Epithelial cell of esophagus (primary cell): ENCODE data around the gene IL36B.

Experiments used
- DNase-seq: peaks from one replicate; pipeline ENCODE4 v3.0.0; 2010; ENCODE audit warnings: low read depth
- H3K4me3 ChIP-seq: 2 replicates; pipeline ENCODE4 v1.5.1; 2011; ENCODE audit warnings: mild to moderate bottlenecking, low read length, control low read depth
- TF ChIP-seq, protein P1 (sequence below): IDR thresholded peaks from 2 replicates; pipeline ENCODE4 v1.5.1; 2011; ENCODE audit warnings: low read depth, mild to moderate bottlenecking, low read length, control low read depth, inconsistent platforms; ENCODE audit not compliant: insufficient read depth; ENCODE audit errors: missing control alignments

The IL36B gene

GRCh38 chr2:113075030-113075429 lies 22.4 kb upstream of the IL36B start:
- DNase-seq, result no peak
- no peak overlapping the region for H3K4me3 ChIP-seq
- TF ChIP-seq, protein P1, sequence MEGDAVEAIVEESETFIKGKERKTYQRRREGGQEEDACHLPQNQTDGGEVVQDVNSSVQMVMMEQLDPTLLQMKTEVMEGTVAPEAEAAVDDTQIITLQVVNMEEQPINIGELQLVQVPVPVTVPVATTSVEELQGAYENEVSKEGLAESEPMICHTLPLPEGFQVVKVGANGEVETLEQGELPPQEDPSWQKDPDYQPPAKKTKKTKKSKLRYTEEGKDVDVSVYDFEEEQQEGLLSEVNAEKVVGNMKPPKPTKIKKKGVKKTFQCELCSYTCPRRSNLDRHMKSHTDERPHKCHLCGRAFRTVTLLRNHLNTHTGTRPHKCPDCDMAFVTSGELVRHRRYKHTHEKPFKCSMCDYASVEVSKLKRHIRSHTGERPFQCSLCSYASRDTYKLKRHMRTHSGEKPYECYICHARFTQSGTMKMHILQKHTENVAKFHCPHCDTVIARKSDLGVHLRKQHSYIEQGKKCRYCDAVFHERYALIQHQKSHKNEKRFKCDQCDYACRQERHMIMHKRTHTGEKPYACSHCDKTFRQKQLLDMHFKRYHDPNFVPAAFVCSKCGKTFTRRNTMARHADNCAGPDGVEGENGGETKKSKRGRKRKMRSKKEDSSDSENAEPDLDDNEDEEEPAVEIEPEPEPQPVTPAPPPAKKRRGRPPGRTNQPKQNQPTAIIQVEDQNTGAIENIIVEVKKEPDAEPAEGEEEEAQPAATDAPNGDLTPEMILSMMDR, result no peak

- TF ChIP-seq, protein P1, result no peak
- no peak for DNase-seq
- no peak overlapping the region for H3K4me3 ChIP-seq
Observed at GRCh38 chr2:113073325-113073834, 20.7 kb upstream of the IL36B start.

- TF ChIP-seq, protein P1, result no peak
- DNase-seq, result peak; percentile 98
- no peak overlapping the region for H3K4me3 ChIP-seq
Observed at GRCh38 chr2:113072584-113072983, 19.9 kb upstream of the IL36B start.

- TF ChIP-seq, protein P1, result no peak
Observed at GRCh38 chr2:113070606-113070975, 17.9 kb upstream of the IL36B start.

DNA sequence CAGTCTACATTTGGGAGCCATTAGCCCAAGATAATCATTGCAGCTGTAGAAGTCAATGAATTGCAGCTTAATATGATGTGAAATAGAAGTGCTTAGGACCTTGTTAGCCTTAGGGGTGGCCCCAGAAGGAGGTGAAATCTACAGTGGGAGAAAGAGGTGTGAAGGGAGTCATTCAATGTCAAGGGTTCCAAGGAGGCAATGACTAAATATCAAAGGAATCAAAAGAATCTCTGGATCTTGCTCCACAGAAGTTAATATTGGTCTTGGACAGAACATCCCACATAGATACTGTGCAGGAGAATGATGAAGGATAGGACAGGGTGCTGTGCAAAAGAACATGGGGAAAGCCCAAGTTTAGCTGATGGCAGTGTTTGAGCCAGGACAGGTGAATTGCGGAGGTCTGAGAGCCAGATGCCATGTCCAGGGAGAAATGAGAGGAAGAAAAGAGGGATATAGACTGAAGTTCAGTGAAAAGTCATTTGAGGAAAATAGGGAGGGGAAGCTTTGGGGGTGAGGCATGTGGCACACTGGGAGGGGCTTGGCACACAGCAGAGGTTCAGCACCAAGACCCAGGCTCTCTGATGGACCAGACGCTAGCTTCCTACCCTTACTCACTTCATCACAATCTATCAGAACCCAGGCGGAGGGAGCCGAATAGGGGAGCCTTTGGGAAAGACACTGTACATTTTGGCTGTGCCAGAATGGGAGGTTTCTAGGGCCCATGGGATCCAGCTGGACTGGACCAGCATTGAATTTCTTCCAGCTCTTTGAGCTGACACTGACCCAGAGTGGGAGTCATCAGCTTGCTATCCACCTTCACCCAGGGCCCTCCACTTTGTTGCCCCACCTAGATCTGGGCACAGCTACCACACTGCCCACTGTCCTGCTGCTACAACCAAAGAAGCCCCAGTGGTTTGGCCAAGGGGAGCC lies 17.3 kb upstream of the IL36B start:
- TF ChIP-seq, protein P1, result no peak
- DNase-seq, result no peak

More at GRCh38 chr2:113070606-113070975, 17.9 kb upstream of the IL36B start:
- peak; percentile 68 for DNase-seq
- no peak overlapping the region for H3K4me3 ChIP-seq

GRCh38 chr2:113068706-113069485 lies 16.2 kb upstream of the IL36B start:
- TF ChIP-seq, protein P1, result no peak
- peak; percentile 83 for DNase-seq
- H3K4me3 ChIP-seq, result no peak overlapping the region

More for the DNA sequence above, 17.3 kb upstream of the IL36B start:
- no peak overlapping the region for H3K4me3 ChIP-seq
